ENCODE results near the gene PLA2G2E.

The PLA2G2E gene

GRCh38 chr1:19925342-19926070 lies 2.1 kb upstream of the PLA2G2E start:
- no peak overlapping the region for H3K4me3 ChIP-seq (ENCODE audit: low read length)
- no peak overlapping the region for H3K9ac ChIP-seq (ENCODE audit: low read length)
- no peaks in the 10 kb centered on the region for H3K9me3 ChIP-seq (ENCODE audit: control insufficient read depth, low read length)
- H3K4me1 ChIP-seq (ENCODE audit: control insufficient read depth, insufficient read depth, low read length) = peaks cover 16% of the 10 kb centered on the region
- H3K36me3 ChIP-seq (ENCODE audit: control insufficient read depth, insufficient read depth, low read length) = no peaks in the 10 kb centered on the region
- peaks cover 7% of the 10 kb centered on the region for H3K27me3 ChIP-seq (ENCODE audit: control insufficient read depth, insufficient read depth, low read length)

DNA sequence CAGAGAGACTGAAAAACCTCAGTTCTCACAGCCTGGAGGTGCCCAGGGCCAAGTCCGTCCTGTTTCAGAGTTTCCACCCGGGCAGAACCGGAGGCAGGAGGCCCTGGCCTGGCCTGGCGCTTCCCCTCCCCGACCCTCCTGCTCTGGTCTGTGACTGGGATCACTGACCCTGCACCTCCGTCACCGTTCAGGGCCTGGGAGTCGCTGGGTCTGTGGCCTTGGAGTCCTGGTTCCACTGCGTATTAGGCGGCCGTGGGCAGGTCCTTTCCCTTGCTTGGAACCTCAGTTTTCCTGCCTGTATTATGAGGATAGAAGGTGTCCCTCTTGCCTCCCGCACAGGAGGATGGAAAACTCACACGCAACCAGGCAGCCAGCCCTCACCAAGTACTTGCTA lies 533 bp upstream of the PLA2G2E start:
- no peak overlapping the region for H3K9ac ChIP-seq (ENCODE audit: low read length)
- H3K9me3 ChIP-seq (ENCODE audit: control insufficient read depth, low read length) = no peaks in the 10 kb centered on the region
- peaks cover 16% of the 10 kb centered on the region for H3K4me1 ChIP-seq (ENCODE audit: control insufficient read depth, insufficient read depth, low read length)
- no peaks in the 10 kb centered on the region for H3K36me3 ChIP-seq (ENCODE audit: control insufficient read depth, insufficient read depth, low read length)
- no peak overlapping the region for H3K4me3 ChIP-seq (ENCODE audit: low read length)
- H3K27me3 ChIP-seq (ENCODE audit: control insufficient read depth, insufficient read depth, low read length) = peaks cover 7% of the 10 kb centered on the region

DNA sequence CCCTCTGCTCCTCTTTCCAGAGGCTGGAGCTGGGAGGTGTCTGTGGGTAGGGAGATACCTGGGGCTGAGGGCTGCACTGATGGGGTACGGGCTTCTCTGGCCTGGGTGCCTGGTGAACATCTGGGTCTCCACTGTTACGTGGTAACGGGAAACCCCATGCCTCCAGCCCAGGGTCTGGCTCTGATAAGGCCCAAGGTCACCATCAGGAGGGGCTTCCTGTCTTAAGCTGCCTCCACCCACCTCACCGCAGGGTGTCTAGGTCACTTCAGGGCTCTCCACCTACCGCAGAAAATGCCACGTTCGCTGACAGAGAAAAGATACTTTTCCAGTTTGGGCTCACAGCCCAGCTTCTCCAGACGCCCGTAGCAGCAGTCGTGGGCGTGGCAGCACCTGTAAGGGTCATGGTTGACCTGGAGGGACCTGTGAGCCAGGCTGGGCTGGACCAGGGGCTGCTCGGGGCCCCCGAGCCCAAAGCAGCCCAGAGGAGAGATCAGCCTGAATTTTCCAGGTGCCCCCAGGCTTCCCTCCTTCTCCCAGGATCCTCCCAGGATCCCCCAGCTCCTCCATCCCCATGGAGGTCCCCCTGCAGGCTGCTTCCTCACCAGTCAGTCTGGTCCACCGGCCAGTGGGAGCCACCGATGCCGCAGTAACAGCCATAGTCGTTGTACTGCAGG lies 1.3 kb downstream of the PLA2G2E start:
- no peak overlapping the region for H3K9ac ChIP-seq (ENCODE audit: low read length)
- H3K9me3 ChIP-seq (ENCODE audit: control insufficient read depth, low read length) = no peaks in the 10 kb centered on the region
- H3K27me3 ChIP-seq (ENCODE audit: control insufficient read depth, insufficient read depth, low read length) = peaks cover 7% of the 10 kb centered on the region
- H3K36me3 ChIP-seq (ENCODE audit: control insufficient read depth, insufficient read depth, low read length) = no peaks in the 10 kb centered on the region
- no peak overlapping the region for H3K4me3 ChIP-seq (ENCODE audit: low read length)
- H3K4me1 ChIP-seq (ENCODE audit: control insufficient read depth, insufficient read depth, low read length) = peaks cover 16% of the 10 kb centered on the region

- Histone ChIP-seq H3K9ac (ENCODE audit: low read length) (no peak overlapping the region), H3K36me3 (ENCODE audit: control insufficient read depth, insufficient read depth, low read length) (no peaks in the 10 kb centered on the region), H3K4me1 (ENCODE audit: control insufficient read depth, insufficient read depth, low read length) (peaks cover 16% of the 10 kb centered on the region), H3K4me3 (ENCODE audit: low read length) (no peak overlapping the region), H3K9me3 (ENCODE audit: control insufficient read depth, low read length) (no peaks in the 10 kb centered on the region), H3K27me3 (ENCODE audit: control insufficient read depth, insufficient read depth, low read length) (peaks cover 7% of the 10 kb centered on the region)
Measured at GRCh38 chr1:19921310-19921709, 2.1 kb downstream of the PLA2G2E start.

DNA sequence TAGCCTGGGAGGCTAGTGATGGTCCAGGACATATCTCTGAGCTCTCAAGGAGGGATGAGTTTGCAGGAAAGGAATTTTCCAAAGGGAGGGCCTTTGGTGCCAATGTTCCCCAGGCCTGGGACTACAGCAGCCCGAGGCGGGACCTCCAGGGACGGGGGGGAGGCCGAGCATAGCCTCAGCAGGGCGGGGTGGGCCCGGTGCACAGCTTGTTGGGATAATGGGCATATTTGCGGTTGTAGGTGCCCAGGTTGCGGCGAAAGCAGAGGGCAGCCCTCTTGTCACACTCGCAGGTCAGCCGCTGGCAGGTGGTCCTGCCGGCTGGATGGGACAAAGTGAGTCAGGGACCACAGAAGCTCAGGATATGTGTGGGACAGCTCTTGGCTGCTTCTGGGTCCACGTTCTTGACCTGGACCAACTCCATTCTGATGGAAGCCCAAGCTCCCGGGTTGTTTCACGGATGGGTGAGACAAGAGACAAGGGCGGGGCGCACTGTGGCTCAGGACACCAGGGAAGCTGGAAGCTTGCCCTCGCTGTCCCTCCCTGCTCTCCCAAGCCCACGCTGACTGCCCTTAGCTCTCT lies 3.2 kb downstream of the PLA2G2E start:
- Histone ChIP-seq H3K27me3 (ENCODE audit: control insufficient read depth, insufficient read depth, low read length) (peaks cover 7% of the 10 kb centered on the region), H3K9me3 (ENCODE audit: control insufficient read depth, low read length) (no peaks in the 10 kb centered on the region), H3K4me3 (ENCODE audit: low read length) (no peak overlapping the region), H3K9ac (ENCODE audit: low read length) (no peak overlapping the region), H3K36me3 (ENCODE audit: control insufficient read depth, insufficient read depth, low read length) (no peaks in the 10 kb centered on the region), H3K4me1 (ENCODE audit: control insufficient read depth, insufficient read depth, low read length) (peaks cover 8% of the 10 kb centered on the region)

DNA sequence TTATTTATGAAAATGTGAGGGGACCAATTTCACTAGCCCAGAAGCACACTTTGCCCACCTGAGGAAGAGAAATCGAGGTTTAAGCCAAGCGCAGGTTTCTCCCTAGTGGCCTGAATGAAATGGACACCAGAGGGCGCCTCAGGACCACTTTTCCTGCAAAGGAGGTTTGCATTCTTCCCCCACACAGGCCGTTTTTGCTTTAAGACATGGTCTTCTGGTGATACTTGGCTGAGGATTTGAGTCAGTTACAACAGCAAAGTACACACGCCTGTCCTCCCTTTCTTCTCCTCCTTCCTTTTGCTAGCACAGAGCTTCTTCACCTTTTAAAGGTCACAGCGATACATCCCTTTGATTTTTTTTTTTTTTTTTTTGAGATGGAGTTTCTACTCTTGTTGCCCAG lies 5.4 kb downstream of the PLA2G2E start:
- H3K27me3 ChIP-seq (ENCODE audit: control insufficient read depth, insufficient read depth, low read length) = peaks cover 7% of the 10 kb centered on the region

DNA sequence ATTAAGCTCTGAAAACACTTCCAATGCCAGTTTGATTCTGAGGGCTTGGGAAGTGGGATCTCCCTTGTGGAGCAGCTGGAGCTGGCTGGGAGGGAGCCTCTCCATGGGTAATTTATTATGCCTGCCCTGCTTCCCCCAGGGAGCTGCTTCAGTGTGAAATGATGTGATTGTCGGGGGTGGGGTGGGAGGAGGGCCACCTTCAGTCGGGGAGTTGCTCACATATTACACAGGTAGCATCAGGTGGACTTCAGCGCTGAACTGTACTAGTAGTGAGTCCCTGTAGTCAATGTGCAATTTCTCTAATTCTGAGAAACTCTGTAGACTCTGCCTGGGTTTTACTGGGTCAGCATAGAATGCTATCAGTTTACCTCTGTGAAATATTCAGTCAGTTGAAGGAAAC lies 12.8 kb downstream of the PLA2G2E start:
- H3K27me3 ChIP-seq (ENCODE audit: control insufficient read depth, insufficient read depth, low read length) = no peaks in the 10 kb centered on the region
- H3K36me3 ChIP-seq (ENCODE audit: control insufficient read depth, insufficient read depth, low read length) = peaks cover 10% of the 10 kb centered on the region

More for the DNA sequence above, 5.4 kb downstream of the PLA2G2E start:
- H3K36me3 ChIP-seq (ENCODE audit: control insufficient read depth, insufficient read depth, low read length) = peaks cover 3% of the 10 kb centered on the region
- H3K4me3 ChIP-seq (ENCODE audit: low read length) = no peak overlapping the region
- H3K9me3 ChIP-seq (ENCODE audit: control insufficient read depth, low read length) = no peaks in the 10 kb centered on the region
- no peak overlapping the region for H3K9ac ChIP-seq (ENCODE audit: low read length)
- H3K4me1 ChIP-seq (ENCODE audit: control insufficient read depth, insufficient read depth, low read length) = peaks cover 7% of the 10 kb centered on the region

GRCh38 chr1:19909971-19910370 lies 13.4 kb downstream of the PLA2G2E start:
- Histone ChIP-seq H3K27me3 (ENCODE audit: control insufficient read depth, insufficient read depth, low read length) (no peaks in the 10 kb centered on the region), H3K4me1 (ENCODE audit: control insufficient read depth, insufficient read depth, low read length) (no peaks in the 10 kb centered on the region), H3K4me3 (ENCODE audit: low read length) (no peak overlapping the region), H3K36me3 (ENCODE audit: control insufficient read depth, insufficient read depth, low read length) (peaks cover 10% of the 10 kb centered on the region), H3K9ac (ENCODE audit: low read length) (no peak overlapping the region), H3K9me3 (ENCODE audit: control insufficient read depth, low read length) (no peaks in the 10 kb centered on the region)

More for the DNA sequence above, 12.8 kb downstream of the PLA2G2E start:
- Histone ChIP-seq H3K4me3 (ENCODE audit: low read length) (no peak overlapping the region), H3K4me1 (ENCODE audit: control insufficient read depth, insufficient read depth, low read length) (no peaks in the 10 kb centered on the region), H3K9ac (ENCODE audit: low read length) (no peak overlapping the region), H3K9me3 (ENCODE audit: control insufficient read depth, low read length) (no peaks in the 10 kb centered on the region)

GRCh38 chr1:19909392-19909791 lies 14.0 kb downstream of the PLA2G2E start:
- Histone ChIP-seq H3K4me1 (ENCODE audit: control insufficient read depth, insufficient read depth, low read length) (no peaks in the 10 kb centered on the region), H3K9ac (ENCODE audit: low read length) (no peak overlapping the region), H3K27me3 (ENCODE audit: control insufficient read depth, insufficient read depth, low read length) (no peaks in the 10 kb centered on the region), H3K4me3 (ENCODE audit: low read length) (no peak overlapping the region), H3K36me3 (ENCODE audit: control insufficient read depth, insufficient read depth, low read length) (peaks cover 10% of the 10 kb centered on the region), H3K9me3 (ENCODE audit: control insufficient read depth, low read length) (no peaks in the 10 kb centered on the region)

DNA sequence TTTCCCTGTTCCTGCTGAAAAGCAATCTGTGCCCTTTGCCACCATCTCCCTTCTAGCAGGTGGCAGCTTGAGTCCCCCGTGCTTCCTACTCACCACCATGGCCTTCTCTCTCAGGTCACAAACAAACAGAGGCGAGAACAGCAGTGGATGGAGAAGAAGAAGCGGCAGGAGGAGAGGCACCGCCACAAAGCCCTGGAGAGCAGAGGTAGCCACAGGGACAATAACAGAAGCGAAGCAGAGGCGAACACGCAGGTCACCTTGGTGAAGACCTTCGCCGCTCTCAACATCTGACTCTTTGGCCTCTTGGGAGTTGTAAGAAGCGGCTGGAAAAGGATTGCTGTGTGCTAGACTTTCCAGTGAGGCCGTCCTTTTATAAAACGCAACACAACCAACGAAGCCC lies 16.0 kb downstream of the PLA2G2E start:
- H3K4me1 ChIP-seq (ENCODE audit: control insufficient read depth, insufficient read depth, low read length) = no peaks in the 10 kb centered on the region
- no peak overlapping the region for H3K9ac ChIP-seq (ENCODE audit: low read length)
- H3K27me3 ChIP-seq (ENCODE audit: control insufficient read depth, insufficient read depth, low read length) = no peaks in the 10 kb centered on the region
- peaks cover 6% of the 10 kb centered on the region for H3K36me3 ChIP-seq (ENCODE audit: control insufficient read depth, insufficient read depth, low read length)
- H3K9me3 ChIP-seq (ENCODE audit: control insufficient read depth, low read length) = no peaks in the 10 kb centered on the region
- H3K4me3 ChIP-seq (ENCODE audit: low read length) = no peak overlapping the region

DNA sequence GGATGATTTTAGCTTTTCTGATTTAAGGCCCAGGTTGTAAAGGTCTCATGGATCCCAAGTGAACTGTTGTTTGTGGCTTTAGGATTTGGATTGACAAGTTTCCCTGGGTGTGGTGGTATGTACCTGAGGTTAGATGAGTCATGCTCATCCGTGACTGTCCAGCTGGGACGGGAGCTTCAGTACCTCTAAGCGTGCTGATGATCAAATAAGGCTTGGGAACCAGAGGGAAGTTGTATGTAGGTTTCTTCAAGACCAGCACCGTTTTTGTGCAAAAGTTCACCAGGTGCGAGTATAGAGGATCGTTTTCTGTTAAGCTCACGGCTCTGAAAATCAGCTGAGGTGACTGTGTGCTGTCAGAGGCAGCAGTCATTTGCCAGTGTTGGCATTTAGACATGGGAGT lies 19.8 kb downstream of the PLA2G2E start:
- no peaks in the 10 kb centered on the region for H3K9me3 ChIP-seq (ENCODE audit: control insufficient read depth, low read length)
- H3K4me1 ChIP-seq (ENCODE audit: control insufficient read depth, insufficient read depth, low read length) = no peaks in the 10 kb centered on the region
- H3K4me3 ChIP-seq (ENCODE audit: low read length) = no peak overlapping the region
- H3K9ac ChIP-seq (ENCODE audit: low read length) = no peak overlapping the region
- no peaks in the 10 kb centered on the region for H3K27me3 ChIP-seq (ENCODE audit: control insufficient read depth, insufficient read depth, low read length)
- H3K36me3 ChIP-seq (ENCODE audit: control insufficient read depth, insufficient read depth, low read length) = peaks cover 6% of the 10 kb centered on the region

DNA sequence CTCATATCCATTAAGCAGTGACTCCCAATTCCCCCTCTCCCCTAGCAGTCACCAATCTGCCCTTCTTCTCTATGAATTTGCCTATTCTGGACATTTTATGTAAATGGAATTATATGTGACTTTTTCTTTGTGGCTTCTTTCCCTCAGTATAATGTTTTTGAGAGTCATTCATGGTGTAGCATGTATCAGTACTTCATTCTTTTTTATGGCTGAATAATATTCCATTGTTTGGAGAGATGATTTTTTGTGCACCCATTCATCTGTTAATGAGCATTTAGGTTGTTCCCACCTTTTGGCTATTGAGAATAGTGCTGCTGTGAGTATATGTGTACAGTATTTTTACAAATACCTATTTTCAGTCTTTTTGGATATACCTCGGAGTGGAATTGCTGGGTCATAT lies 21.8 kb downstream of the PLA2G2E start:
- no peaks in the 10 kb centered on the region for H3K9me3 ChIP-seq (ENCODE audit: control insufficient read depth, low read length)
- H3K4me1 ChIP-seq (ENCODE audit: control insufficient read depth, insufficient read depth, low read length) = no peaks in the 10 kb centered on the region
- no peaks in the 10 kb centered on the region for H3K36me3 ChIP-seq (ENCODE audit: control insufficient read depth, insufficient read depth, low read length)
- no peaks in the 10 kb centered on the region for H3K27me3 ChIP-seq (ENCODE audit: control insufficient read depth, insufficient read depth, low read length)
- H3K9ac ChIP-seq (ENCODE audit: low read length) = no peak overlapping the region
- H3K4me3 ChIP-seq (ENCODE audit: low read length) = no peak overlapping the region
